Panc1 (cell line): ENCODE measurements around the gene STAB2.

Experiments
- CTCF ChIP-seq: fragments of 450-650 bp; IDR thresholded peaks from 2 replicates; pipeline ENCODE4 v1.5.1; 2017; ENCODE audit warnings: mild to moderate bottlenecking
- POLR2AphosphoS5 ChIP-seq: IDR thresholded peaks from 2 replicates; pipeline ENCODE4 v1.6.1; 2012; ENCODE audit warnings: mild to moderate bottlenecking, low read depth, low read length, moderate library complexity
- REST ChIP-seq, 2 experiments: IDR thresholded peaks; 2 replicates each; pipeline ENCODE4 v1.6.1; 2011 to 2012; ENCODE audit warnings: low read depth in 2 of 2, control low read depth in 1 of 2, low read length in 1 of 2, mild to moderate bottlenecking in 1 of 2, moderate library complexity in 1 of 2; ENCODE audit not compliant: insufficient read depth in 1 of 2
- TCF7L2 ChIP-seq: IDR thresholded peaks from 2 replicates; pipeline ENCODE4 v1.6.1; 2011; ENCODE audit warnings: mild to moderate bottlenecking, low read depth, low read length, inconsistent platforms

DNA sequence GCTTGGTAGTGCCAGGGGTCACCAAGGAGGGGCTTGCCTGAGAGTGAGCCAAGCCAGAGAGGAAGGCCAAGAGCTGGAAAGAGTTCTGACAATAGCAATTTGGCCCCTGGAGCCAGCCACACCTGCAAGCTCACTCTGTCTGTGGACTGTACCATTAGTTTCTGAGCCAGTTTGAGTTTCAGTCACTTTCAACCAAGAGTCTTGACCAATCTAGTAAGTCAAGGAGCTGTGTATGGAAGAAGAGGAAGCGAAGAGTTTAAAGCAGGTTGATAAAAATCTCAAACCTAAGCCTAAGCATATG lies 215.5 kb downstream of the STAB2 start:
- TF ChIP-seq CTCF (no peak), POLR2AphosphoS5 (no peak), TCF7L2 (no peak), REST (IDR thresholded peaks at IDR 0.05; ENCODE audit: insufficient read depth in 1 of 2, low read depth in 2 of 2, low read length in 1 of 2) (no peak)
